ENCODE data around the gene LTBP2.

Gene LTBP2

DNA sequence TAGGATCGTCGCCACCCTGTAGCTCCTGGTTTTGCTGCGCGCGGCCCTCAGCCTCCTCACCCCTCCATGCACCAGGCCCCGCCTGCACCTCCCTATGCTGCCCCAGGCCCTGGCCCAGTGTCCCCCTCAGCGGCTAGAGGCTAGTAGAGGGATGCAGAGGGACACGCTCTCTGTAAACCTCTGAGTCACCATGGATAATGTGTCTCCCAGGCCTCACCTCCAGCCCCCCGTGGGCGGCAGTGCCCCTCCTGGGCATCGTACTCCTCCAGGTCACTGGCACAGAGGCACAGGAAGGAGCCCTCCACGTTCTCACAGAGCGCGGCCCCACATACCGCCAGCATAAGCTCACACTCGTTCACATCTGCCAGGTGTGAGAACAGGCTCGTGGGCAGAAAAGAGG lies 106.2 kb downstream of the LTBP2 start:
- no peak overlapping the region for H3K4me3 ChIP-seq (ENCODE audit: control insufficient read depth, low read depth, low read length)
- no peak for DNase-seq (ENCODE audit: low read depth)
- TF ChIP-seq, protein P1, sequence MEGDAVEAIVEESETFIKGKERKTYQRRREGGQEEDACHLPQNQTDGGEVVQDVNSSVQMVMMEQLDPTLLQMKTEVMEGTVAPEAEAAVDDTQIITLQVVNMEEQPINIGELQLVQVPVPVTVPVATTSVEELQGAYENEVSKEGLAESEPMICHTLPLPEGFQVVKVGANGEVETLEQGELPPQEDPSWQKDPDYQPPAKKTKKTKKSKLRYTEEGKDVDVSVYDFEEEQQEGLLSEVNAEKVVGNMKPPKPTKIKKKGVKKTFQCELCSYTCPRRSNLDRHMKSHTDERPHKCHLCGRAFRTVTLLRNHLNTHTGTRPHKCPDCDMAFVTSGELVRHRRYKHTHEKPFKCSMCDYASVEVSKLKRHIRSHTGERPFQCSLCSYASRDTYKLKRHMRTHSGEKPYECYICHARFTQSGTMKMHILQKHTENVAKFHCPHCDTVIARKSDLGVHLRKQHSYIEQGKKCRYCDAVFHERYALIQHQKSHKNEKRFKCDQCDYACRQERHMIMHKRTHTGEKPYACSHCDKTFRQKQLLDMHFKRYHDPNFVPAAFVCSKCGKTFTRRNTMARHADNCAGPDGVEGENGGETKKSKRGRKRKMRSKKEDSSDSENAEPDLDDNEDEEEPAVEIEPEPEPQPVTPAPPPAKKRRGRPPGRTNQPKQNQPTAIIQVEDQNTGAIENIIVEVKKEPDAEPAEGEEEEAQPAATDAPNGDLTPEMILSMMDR (conservative IDR thresholded peaks at IDR 0.05; ENCODE audit: control insufficient read depth, insufficient read depth, low read depth, low read length) = no peak

DNA sequence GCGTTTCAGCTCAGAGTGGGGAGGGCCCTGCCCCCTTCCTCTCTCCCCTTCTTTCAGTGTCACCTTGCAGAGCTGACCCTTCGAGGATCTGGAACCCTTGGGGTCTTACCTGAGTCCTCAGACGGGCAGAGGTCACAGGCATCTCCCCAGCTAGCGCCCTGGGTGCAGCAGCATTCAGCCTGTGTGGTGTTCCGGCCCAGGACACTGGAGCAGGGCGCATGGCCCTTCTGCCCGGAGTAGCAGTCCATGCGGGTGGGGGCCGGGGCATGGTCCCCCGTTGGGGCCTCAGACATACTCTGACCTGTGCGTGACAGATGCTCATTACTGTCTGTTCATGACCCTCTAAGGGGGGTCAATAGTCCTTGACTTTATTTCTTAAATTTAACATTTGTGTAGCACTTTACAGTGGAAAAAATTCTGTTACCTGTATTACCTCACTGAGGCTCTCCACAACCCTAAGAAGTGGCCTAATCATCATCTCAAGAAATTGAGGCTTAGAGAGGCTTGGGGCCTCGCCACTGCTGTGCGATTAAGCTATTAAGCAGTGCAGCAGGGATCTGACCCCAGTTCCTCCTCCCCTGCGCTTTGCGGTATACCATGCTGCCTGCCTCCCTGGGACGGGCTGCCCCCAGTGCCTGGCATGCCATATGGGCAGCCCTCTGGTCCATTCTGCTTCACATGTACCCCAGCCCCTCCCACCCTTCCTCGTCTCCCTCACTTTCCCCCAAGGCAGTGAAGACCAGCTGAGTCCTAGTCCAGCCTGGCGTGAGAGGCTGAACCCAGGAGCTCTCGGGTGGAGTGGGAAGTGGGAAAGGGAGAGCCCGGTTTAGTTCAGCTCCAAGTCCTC lies 106.9 kb downstream of the LTBP2 start:
- H3K4me3 ChIP-seq (ENCODE audit: control insufficient read depth, low read depth, low read length) = no peak overlapping the region
- DNase-seq (ENCODE audit: low read depth) = no peak
- TF ChIP-seq, protein P1 (conservative IDR thresholded peaks at IDR 0.05; ENCODE audit: control insufficient read depth, insufficient read depth, low read depth, low read length) = no peak

DNA sequence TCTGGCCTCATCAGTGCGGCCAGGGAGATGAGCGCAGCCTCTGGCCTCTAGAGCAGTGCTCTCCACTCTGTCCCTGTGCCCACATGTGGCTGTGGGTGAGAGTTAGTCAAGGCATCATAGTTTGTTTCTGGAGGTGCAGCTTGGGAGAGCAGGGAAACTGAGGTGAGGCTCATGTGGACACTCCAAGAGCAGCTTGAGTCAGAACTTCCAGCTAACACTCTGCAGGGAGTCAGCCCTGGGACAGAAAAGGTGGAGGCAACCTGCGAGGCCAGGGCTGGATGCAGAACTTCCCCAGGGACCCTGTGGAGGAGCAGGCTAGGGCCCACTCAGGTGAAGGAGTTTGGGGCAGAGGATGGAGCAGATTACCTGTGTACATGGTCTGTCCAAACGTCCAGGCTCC lies 107.6 kb downstream of the LTBP2 start:
- DNase-seq (ENCODE audit: low read depth) = no peak
- TF ChIP-seq, protein P1 (conservative IDR thresholded peaks at IDR 0.05; ENCODE audit: control insufficient read depth, insufficient read depth, low read depth, low read length) = no peak
- H3K4me3 ChIP-seq (ENCODE audit: control insufficient read depth, low read depth, low read length) = no peak overlapping the region

DNA sequence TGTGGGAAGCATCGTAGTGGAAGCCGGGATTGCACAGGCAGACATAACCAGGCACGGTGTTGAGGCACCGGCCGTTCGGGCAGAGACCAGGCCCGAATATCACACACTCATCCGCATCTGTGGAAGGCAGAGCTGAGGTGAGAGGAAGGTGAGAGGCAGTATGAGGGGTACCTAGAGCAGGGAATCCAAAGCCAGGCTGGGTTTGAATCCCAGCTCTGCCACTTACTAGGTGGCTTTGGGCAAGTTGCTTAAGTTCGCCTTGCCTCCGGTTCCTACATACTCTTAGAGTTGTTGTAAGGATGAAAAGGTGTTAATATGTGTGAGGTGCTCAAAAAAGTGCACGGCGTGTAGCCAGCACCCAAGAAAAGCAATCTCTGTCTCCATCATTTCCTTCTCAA lies 108.1 kb downstream of the LTBP2 start:
- no peak for DNase-seq (ENCODE audit: low read depth)
- TF ChIP-seq, protein P1 (conservative IDR thresholded peaks at IDR 0.05; ENCODE audit: control insufficient read depth, insufficient read depth, low read depth, low read length) = no peak
- H3K4me3 ChIP-seq (ENCODE audit: control insufficient read depth, low read depth, low read length) = no peak overlapping the region

DNA sequence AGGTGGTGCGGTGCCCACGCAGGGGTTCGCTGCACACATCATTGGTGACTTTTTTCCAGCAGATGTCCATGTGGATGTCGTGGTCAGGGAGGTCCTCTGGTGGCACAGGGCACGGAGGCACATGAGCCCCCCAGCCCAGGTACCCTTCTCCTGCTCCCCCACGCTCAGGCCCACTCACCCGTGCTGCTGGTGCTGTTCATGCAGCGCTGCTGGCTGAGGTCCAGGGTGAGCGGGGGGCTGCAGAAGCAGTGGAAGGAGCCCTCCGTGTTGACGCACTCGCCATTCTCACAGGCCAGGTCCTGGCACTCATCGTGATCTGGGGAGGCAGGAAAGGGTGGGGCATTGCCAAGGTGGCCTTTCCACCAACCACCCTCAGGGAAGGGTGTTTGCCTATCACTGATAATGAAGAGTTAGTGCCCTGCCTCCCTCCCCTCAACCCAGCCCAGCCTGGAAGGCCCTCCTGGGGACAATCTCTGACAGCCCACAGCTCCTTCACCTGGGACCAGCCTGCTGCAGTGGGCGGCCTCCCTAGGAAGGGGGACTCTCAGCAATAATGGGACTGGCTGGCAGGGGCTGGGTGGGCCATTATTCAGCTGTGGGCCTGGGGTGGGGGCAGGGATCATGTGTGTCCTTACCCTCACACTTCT lies 108.6 kb downstream of the LTBP2 start:
- no peak overlapping the region for H3K4me3 ChIP-seq (ENCODE audit: control insufficient read depth, low read depth, low read length)
- TF ChIP-seq, protein P1 (conservative IDR thresholded peaks at IDR 0.05; ENCODE audit: control insufficient read depth, insufficient read depth, low read depth, low read length) = no peak
- DNase-seq (ENCODE audit: low read depth) = no peak

DNA sequence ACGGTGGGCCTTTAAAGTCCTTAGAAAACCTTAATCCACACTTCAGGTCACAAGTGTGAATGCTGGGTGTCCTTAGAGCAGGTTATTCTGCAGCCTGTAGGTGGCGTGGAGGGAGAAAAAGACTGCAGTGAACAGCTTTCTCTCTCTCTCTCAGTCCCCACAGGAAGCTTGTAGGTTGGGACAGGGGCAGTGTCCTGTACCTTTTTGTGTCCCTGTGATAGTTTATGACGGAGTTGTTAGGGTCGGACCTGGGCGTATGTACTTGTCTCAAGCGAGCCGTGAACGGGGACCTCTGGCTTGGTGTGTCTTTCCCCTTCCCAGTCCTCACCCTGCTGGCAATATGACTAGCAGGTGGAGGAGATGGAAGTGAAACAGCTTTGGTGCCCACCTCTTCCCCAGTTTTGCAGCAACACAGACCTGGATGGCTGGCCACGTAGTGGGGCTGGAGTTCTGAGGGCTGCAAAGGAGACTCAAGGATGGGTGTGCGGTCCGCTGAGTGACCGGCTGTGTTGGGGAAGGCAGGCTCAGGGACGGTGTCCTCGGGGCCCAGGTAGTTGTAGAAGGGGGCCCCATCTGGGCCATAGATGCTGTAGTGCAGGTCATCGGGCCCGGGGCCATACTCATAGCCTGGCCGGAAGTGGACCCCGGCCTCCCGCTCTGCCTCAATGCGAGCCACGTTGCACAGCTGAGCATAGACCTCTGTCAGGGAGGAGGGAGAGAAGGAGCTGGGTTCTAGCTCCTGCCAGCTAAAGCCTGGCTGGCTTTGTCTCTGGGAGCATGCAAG lies 109.6 kb downstream of the LTBP2 start:
- H3K4me3 ChIP-seq (ENCODE audit: control insufficient read depth, low read depth, low read length) = no peak overlapping the region
- DNase-seq (ENCODE audit: low read depth) = peak; percentile 49
- TF ChIP-seq, protein P1 (conservative IDR thresholded peaks at IDR 0.05; ENCODE audit: control insufficient read depth, insufficient read depth, low read depth, low read length) = peak; percentile 55

Measured in fibroblast of mammary gland (primary cell).